OCI-LY7 (cell line): Measurements from ENCODE around the gene CCAR1.

Source experiments
- EZH2phosphoT487 ChIP-seq: fragments of 200-600 bp; sonication (generic); IDR thresholded peaks from 2 replicates; pipeline ENCODE4 v1.6.1; 2018; ENCODE audit warnings: low read depth, borderline replicate concordance, mild to moderate bottlenecking, mixed run types, antibody characterized with exemption, low read length, moderate library complexity, mixed read lengths
- TF ChIP-seq, protein P1 (sequence below): fragments of 200-600 bp; sonication (generic); conservative IDR thresholded peaks from 2 replicates; pipeline ENCODE4 v1.5.1; 2014; ENCODE audit warnings: mild to moderate bottlenecking, antibody characterized with exemption, low read length, moderate library complexity, mixed read lengths

DNA sequence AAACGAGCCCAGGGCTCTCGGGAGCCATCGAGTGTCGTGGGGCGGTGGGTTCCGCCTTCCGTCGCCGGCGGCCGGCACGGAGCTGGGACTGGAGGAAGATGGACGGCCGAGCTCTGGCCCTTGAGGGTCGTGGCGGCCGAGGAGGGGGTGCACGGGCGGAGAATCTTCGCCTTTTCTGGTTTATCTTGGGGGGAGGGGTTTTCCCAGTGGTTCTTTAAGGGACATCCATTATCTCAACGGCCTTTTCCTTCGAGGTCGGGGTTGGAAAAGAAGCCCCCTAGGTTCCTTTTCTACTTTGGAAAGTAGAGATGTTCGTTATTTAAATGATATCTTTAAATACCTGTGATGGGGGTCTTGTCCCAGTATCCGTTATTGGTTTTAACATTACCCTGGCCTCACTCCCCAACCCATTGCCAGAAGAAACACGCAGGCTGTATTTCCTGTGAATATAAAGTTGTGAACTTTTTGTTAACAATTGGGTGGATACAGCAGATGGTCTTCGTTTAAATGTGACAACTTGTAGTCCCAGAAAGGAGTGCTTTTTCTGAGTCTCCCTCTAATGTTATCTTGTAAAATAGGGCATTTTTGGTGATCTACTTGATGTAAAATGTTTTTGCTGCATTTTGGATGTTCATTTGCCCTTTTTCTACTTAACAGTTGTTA is 765 bp downstream of the CCAR1 start:
- TF ChIP-seq, protein P1, sequence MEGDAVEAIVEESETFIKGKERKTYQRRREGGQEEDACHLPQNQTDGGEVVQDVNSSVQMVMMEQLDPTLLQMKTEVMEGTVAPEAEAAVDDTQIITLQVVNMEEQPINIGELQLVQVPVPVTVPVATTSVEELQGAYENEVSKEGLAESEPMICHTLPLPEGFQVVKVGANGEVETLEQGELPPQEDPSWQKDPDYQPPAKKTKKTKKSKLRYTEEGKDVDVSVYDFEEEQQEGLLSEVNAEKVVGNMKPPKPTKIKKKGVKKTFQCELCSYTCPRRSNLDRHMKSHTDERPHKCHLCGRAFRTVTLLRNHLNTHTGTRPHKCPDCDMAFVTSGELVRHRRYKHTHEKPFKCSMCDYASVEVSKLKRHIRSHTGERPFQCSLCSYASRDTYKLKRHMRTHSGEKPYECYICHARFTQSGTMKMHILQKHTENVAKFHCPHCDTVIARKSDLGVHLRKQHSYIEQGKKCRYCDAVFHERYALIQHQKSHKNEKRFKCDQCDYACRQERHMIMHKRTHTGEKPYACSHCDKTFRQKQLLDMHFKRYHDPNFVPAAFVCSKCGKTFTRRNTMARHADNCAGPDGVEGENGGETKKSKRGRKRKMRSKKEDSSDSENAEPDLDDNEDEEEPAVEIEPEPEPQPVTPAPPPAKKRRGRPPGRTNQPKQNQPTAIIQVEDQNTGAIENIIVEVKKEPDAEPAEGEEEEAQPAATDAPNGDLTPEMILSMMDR, result no peak
- no peak for TF ChIP-seq EZH2phosphoT487
